ENCODE results near the gene CHST8.

CHST8 gene

GRCh38 chr19:33618884-33619283 lies 2.9 kb upstream of the CHST8 start:
- DNase-seq (ENCODE audit: low read depth) = no peak

- no peak for DNase-seq (ENCODE audit: low read depth)
Measured at GRCh38 chr19:33620611-33621010, 1.1 kb upstream of the CHST8 start.

GRCh38 chr19:33621065-33621785 lies 528 bp upstream of the CHST8 start:
- DNase-seq (ENCODE audit: low read depth) = no peak

GRCh38 chr19:33622505-33622808 lies 704 bp downstream of the CHST8 start:
- no peak for DNase-seq (ENCODE audit: low read depth)

GRCh38 chr19:33622809-33623511 lies 1.2 kb downstream of the CHST8 start:
- no peak for DNase-seq (ENCODE audit: low read depth)

DNA sequence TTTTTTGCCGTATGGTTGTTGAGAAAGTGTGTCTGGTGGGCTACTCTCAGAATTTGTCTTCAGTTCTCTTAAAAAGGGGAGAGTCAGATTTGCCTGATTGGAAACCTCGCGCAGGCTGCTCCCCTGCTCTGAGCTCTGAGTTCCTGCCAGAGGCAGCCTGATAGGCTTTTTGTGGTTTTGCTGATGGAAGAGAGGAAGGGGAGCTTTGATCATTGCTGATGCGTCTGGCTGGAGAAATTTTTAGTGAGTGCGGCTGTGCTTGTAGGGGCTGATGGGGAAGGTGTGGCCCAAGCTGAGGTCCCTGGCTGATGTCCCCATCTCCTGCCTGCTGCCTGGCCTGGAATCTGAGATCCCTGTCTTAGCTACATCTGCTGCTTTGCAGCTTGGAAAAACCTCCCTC lies 2.8 kb downstream of the CHST8 start:
- no peak for DNase-seq (ENCODE audit: low read depth)

DNA sequence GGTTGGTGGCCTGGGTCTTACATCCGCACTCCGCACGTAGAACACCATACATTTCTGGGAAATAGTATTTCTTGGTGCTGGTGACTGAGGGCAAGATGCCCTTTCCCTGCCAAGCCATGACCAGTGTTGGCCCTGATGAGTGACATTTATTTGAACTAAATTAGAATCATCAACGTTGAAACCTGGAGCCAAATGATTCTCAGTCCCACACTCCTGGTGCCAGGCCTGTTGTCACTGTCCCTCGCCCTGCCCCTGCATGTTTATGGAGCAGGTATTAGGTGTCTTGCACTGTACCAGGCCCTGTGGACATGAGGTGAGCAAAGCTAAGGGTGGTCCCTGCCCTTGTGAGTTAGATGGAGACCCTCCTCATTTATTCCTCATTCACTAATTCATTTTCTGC lies 5.8 kb downstream of the CHST8 start:
- DNase-seq (ENCODE audit: low read depth) = no peak

DNA sequence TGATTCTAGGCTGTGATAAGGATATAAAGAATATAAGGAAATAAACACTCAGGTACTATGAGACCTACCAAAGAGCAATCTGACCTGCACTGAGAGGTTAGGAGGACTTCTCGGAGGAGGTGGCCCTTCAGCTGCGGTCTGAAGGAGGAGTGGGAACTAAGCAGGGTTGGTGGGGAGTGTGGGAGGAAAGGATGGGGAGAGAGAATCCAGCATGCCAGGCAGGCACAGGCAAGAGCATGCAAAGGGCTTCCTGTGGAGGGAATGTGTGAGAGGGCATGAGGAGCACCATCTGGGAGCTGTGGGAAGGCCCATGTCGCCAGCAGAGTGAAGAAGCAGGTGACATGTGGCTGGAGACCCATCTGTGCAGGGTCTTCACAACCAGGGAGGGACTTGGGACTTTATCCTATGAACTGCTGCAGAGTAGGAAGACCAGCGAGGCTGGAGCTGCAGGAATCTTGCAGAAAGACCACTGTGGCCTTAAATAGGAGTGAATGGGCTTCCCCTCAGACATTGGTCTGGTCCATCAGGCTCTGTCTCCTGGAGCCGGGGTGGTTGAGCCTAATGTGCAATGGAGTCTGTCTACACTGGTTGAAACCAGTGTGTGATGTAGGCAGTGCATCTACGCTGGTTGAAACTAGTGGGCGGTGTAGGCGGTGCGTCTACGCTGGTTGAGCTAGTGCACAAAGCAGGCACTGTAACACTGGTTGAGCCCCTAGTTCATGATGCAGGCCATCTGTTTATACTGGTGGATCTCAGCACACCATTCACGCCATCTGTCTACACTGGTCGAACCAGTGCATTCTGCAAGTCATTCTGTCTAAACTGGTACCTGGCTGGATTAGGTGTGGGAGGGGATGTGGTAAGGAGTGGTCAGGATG lies 6.4 kb downstream of the CHST8 start:
- DNase-seq (ENCODE audit: low read depth) = no peak

GRCh38 chr19:33628921-33629825 lies 7.4 kb downstream of the CHST8 start:
- no peak for DNase-seq (ENCODE audit: low read depth)

DNA sequence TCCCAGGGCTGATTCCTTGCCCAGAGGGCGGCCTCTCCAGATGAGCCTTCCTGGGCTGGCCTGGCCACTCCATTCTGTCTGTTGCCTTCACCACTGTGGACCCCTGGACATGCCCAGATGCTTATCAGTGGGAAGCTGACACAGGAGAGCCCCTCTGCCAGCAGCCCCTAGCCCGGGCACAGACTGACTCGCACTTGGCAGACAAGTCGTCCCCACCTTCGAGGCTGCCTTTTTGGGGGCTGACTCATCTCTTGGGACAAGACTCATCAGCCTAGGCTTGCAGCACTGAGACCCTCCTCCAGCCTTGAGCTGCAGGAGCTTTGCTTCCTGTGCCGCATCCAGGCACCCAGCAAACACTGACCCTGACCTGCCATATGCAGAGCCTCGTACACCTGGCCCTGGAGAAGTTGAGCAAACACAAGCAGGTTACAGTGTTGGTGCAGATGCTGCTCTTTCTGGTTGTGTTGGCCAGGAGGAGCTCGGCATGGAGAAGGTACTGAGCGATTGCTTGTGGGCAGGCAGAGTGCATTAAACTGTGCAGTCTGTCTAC lies 8.1 kb downstream of the CHST8 start:
- no peak for DNase-seq (ENCODE audit: low read depth)

DNA sequence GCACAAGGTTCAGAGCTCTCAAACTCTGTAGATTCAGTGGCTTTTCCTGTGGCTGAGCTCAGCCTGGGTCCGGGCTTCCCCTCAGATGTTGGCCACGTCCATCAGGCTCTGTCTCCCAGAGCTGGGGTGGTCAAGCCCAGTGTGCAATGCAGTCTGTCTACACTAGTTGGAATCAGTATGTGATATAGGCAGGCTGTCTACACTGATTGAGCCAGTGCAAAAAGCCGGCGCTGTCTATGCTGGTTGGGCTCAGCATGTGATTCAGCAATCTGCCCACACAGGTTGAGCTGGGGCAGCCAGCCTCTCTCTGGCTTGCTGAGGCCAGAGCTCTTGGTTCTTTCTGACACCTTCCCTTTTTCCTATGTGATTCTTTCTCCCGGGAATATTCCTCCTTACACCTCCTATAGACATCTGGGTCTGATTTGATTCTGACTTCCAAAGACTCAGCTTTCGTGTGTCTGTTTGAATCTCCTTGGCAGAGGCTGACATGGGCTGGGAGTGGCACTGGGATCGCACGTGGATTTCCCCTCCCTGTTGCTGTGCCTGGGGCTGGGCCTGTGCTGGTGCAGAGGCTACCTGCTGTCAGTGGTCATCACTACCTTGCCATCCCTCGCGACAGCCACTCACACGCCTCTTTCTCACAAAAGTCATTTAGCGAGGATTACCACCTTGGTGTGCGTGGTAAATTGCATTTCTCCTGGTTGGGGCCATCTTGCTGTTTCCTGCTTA lies 9.3 kb downstream of the CHST8 start:
- DNase-seq (ENCODE audit: low read depth) = no peak

GRCh38 chr19:33631609-33631973 lies 9.8 kb downstream of the CHST8 start:
- no peak for DNase-seq (ENCODE audit: low read depth)

DNA sequence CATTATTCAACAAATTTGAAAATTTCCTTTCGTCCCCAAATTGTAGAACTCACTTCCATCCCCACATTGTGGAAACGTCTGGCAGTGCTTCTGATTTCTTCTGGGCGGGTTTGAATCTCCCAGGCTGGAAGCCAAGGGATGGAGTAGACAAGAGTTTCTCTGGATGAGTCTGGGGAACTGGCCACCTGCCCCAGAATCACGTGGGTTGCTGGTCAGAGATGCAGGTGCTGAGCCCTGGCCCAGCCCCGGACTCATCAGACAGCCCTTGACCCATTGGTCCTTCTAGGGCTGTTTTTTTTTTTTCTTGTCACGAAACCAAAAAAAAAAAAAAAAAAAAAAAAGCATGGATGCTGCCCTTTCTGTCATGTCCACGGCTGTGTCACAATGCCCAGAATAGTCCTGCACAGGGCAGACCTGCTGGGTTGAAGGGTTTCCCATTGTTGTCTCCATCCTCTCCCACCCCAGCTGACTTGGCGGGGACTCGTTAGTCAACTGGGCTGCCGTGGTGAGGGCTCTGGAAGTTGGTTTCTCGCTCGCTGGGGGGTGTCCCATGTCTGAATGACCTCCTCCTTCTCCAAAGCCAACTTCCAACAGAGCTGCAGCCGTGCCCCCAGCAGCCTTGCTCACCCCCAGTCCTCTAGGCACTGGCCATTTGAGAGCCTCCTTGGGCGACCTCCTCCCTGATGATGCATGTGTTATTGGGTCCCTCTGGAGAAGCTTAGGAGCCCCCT lies 12.8 kb downstream of the CHST8 start:
- no peak for DNase-seq (ENCODE audit: low read depth)

- DNase-seq (ENCODE audit: low read depth) = no peak
Measured at GRCh38 chr19:33638167-33639034, 16.6 kb downstream of the CHST8 start.

DNA sequence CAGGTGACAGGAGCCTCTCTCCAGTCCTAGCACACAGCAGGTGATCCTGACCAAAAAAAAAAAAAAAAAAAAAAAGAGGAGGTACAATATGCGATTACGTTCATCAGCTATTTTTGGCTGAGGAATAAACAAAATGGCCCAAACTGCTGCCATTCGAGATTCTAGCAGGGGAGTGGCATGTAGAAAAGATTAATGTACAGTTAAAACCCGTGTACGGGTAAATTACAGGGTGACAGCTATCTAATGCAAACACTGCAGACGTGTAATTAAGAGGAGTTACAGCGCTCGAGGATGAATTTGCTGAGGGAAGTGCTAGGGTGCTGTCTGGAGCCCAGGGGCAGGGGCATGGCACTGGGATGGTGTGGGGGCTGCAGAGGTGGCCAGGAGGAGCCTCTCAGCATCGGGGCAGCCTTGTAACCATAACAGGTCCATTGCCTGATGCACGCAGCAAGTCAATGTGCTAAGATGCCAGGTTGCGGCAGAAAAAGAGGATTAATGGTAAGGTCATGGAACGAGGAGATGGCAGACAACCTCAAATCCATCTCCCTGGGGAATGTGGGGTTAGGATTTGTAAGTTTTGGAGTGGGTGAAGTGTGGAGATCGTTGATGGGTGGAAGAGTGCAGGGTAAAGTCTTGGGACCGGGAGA lies 17.4 kb downstream of the CHST8 start:
- no peak for DNase-seq (ENCODE audit: low read depth)

DNA sequence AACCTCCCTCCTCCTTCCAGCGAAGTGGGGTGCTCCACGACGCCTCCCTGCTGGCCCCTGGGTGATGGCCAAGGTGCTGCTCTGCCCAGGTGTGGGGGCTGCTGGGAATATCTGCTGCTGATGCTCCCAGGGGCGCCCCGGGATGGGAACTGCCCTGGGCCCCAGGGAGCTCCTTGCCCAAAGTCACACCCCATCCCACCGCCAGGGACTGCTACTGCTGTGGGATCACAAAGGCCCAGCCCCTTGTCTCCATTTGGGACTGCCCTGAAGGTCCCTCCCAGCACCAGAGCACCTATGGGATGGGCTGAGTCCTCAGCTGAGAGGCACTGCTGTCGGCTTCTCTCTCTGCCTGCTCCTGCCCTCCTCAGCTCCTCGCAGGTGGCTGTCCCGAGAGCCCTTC lies 19.0 kb downstream of the CHST8 start:
- no peak for DNase-seq (ENCODE audit: low read depth)

GRCh38 chr19:33641261-33641660 lies 19.5 kb downstream of the CHST8 start:
- no peak for DNase-seq (ENCODE audit: low read depth)

GRCh38 chr19:33641956-33642498 lies 20.3 kb downstream of the CHST8 start:
- DNase-seq (ENCODE audit: low read depth) = no peak
